Liver (tissue), 3 donors: ENCODE results near the gene ZNF860.

Source experiments
- GABPA ChIP-seq, 2 donors: IDR thresholded peaks in 1 of 2; conservative IDR thresholded peaks in 1 of 2; 2 replicates each; pipeline ENCODE4 v1.6.1; 2016; ENCODE audit warnings: antibody characterized with exemption in 2 of 2, mild to moderate bottlenecking in 1 of 2, moderate library complexity in 1 of 2
- JUND ChIP-seq, 2 donors: IDR thresholded peaks; 2 replicates each; pipeline ENCODE4 v1.6.1; 2016; ENCODE audit warnings: antibody characterized with exemption in 2 of 2
- MAX ChIP-seq: IDR thresholded peaks from 2 replicates; pipeline ENCODE4 v1.6.1; 2016; ENCODE audit warnings: antibody characterized with exemption
- RAD21 ChIP-seq, 2 donors: IDR thresholded peaks; 2 replicates each; pipeline ENCODE4 v1.6.1; 2016; ENCODE audit warnings: antibody characterized with exemption in 2 of 2, mild to moderate bottlenecking in 2 of 2
- TAF1 ChIP-seq: conservative IDR thresholded peaks from 2 replicates; pipeline ENCODE4 v1.6.1; 2016; ENCODE audit warnings: antibody characterized with exemption, mild to moderate bottlenecking
- YY1 ChIP-seq: IDR thresholded peaks from 2 replicates; pipeline ENCODE4 v1.6.1; 2016; ENCODE audit warnings: antibody characterized with exemption, mild to moderate bottlenecking
- ZBTB33 ChIP-seq: IDR thresholded peaks from 2 replicates; pipeline ENCODE4 v1.6.1; 2016; ENCODE audit warnings: antibody characterized with exemption
- TF ChIP-seq, protein P1 (sequence below): fragments of 150-350 bp; IDR thresholded peaks from 2 replicates; pipeline ENCODE4 v1.5.1; 2017; ENCODE audit warnings: improper control_type of control experiment, low read depth, low read length; ENCODE audit not compliant: missing input control
- TF ChIP-seq, protein P2 (sequence below): IDR thresholded peaks from 2 replicates; pipeline ENCODE4 v1.6.1; 2016; ENCODE audit warnings: antibody characterized with exemption, mild to moderate bottlenecking
- donor health status: healthy.
- donor health status: healthy.

DNA sequence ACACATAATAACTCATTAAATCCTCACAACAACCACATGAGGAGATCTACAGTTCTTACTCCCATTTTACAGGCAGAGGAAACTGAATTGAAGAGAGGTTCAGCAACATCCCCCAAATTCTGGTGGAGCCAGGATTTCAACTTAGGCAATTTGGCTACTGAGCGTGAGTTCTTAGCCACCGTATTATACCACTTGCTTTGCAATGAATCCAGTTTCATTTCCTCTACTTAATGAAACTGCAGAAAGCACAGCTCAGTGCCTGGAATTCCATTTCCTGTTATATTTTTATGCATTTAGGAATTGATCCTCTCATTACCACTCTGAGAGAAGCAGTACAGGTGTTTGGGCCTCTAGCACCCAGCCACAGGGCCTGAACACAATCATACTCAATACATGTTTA is 4.3 kb downstream of the ZNF860 start:
- TF ChIP-seq, protein P1, sequence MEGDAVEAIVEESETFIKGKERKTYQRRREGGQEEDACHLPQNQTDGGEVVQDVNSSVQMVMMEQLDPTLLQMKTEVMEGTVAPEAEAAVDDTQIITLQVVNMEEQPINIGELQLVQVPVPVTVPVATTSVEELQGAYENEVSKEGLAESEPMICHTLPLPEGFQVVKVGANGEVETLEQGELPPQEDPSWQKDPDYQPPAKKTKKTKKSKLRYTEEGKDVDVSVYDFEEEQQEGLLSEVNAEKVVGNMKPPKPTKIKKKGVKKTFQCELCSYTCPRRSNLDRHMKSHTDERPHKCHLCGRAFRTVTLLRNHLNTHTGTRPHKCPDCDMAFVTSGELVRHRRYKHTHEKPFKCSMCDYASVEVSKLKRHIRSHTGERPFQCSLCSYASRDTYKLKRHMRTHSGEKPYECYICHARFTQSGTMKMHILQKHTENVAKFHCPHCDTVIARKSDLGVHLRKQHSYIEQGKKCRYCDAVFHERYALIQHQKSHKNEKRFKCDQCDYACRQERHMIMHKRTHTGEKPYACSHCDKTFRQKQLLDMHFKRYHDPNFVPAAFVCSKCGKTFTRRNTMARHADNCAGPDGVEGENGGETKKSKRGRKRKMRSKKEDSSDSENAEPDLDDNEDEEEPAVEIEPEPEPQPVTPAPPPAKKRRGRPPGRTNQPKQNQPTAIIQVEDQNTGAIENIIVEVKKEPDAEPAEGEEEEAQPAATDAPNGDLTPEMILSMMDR: no peak
- no peak for TF ChIP-seq GABPA (IDR thresholded peaks at IDR 0.05 in 1 of 2, conservative IDR thresholded peaks at IDR 0.05 in 1 of 2)
- no peak for TF ChIP-seq ZBTB33
- TF ChIP-seq MAX: no peak
- TF ChIP-seq JUND (IDR thresholded peaks at IDR 0.05): no peak
- TF ChIP-seq TAF1: no peak
- TF ChIP-seq, protein P2, sequence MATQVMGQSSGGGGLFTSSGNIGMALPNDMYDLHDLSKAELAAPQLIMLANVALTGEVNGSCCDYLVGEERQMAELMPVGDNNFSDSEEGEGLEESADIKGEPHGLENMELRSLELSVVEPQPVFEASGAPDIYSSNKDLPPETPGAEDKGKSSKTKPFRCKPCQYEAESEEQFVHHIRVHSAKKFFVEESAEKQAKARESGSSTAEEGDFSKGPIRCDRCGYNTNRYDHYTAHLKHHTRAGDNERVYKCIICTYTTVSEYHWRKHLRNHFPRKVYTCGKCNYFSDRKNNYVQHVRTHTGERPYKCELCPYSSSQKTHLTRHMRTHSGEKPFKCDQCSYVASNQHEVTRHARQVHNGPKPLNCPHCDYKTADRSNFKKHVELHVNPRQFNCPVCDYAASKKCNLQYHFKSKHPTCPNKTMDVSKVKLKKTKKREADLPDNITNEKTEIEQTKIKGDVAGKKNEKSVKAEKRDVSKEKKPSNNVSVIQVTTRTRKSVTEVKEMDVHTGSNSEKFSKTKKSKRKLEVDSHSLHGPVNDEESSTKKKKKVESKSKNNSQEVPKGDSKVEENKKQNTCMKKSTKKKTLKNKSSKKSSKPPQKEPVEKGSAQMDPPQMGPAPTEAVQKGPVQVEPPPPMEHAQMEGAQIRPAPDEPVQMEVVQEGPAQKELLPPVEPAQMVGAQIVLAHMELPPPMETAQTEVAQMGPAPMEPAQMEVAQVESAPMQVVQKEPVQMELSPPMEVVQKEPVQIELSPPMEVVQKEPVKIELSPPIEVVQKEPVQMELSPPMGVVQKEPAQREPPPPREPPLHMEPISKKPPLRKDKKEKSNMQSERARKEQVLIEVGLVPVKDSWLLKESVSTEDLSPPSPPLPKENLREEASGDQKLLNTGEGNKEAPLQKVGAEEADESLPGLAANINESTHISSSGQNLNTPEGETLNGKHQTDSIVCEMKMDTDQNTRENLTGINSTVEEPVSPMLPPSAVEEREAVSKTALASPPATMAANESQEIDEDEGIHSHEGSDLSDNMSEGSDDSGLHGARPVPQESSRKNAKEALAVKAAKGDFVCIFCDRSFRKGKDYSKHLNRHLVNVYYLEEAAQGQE: no peak
- no peak for TF ChIP-seq RAD21 (IDR thresholded peaks at IDR 0.05)
- no peak for TF ChIP-seq YY1
